Measurements from ENCODE around the gene THAP5.

THAP5 gene

DNA sequence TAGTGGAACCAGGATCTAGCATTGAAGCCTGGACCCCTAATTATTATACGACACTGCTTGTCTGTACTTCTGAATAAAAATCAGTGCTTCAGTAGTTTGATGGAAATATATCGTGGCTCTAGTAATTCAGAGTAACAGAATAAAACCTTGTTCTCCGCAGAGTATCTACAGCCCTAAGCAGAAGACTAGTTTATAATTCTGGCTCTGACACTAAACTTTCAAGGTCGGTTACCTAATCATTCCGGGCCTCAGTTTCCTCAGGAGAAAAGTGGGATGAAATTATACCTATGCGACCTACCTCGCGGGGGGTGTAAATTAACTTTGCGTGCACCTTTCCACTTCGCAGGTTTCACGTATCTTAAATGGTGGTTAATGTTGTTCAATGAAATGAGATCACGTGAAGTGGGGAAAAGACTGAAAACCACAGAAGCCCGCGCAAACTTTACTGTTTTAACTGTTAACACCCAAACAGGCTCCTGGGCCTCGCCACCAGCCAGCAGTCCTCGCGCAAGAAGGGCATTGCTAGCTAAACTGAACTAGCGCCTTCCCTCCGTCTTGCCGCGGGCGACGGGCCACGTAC lies 615 bp downstream of the THAP5 start:
- Histone ChIP-seq H3F3A (ENCODE audit: insufficient read depth, low read length) (peaks cover 19% of the 10 kb centered on the region), H2AFZ (ENCODE audit: low read length) (peak overlapping the region; percentile 63), H3K79me2 (ENCODE audit: low read length) (peaks cover 84% of the 10 kb centered on the region), H4K20me1 (ENCODE audit: insufficient read depth, low read length) (peaks cover 20% of the 10 kb centered on the region; the same call in 1 of the 2 replicates), H3K27me3 (replicated peaks; ENCODE audit: insufficient read depth, low read length) (no peaks in the 10 kb centered on the region), H3K36me3 (replicated peaks; ENCODE audit: insufficient read depth, low read length) (peaks cover 36% of the 10 kb centered on the region; the same call in 1 of the 2 replicates), H3K9me2 (replicated peaks; ENCODE audit: insufficient read depth, low read length) (no peaks in the 10 kb centered on the region), H3K4me1 (ENCODE audit: low read length) (peaks cover 29% of the 10 kb centered on the region), H3K9me3 (replicated peaks; ENCODE audit: insufficient read depth, low read length) (no peaks in the 10 kb centered on the region), H3K4me3 (ENCODE audit: low read length) (peak overlapping the region; percentile 97), H3K27ac (ENCODE audit: low read length) (peak overlapping the region; percentile 95), H3K9ac (ENCODE audit: low read length) (peak overlapping the region; percentile 98), H3K4me2 (ENCODE audit: low read depth, low read length) (peak overlapping the region; percentile 80)
- no peak for DNase-seq
- TF ChIP-seq, protein P1, sequence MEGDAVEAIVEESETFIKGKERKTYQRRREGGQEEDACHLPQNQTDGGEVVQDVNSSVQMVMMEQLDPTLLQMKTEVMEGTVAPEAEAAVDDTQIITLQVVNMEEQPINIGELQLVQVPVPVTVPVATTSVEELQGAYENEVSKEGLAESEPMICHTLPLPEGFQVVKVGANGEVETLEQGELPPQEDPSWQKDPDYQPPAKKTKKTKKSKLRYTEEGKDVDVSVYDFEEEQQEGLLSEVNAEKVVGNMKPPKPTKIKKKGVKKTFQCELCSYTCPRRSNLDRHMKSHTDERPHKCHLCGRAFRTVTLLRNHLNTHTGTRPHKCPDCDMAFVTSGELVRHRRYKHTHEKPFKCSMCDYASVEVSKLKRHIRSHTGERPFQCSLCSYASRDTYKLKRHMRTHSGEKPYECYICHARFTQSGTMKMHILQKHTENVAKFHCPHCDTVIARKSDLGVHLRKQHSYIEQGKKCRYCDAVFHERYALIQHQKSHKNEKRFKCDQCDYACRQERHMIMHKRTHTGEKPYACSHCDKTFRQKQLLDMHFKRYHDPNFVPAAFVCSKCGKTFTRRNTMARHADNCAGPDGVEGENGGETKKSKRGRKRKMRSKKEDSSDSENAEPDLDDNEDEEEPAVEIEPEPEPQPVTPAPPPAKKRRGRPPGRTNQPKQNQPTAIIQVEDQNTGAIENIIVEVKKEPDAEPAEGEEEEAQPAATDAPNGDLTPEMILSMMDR (IDR thresholded peaks at IDR 0.05; ENCODE audit: low read length) = no peak
- TF ChIP-seq EZH2phosphoT487 (IDR thresholded peaks at IDR 0.05; ENCODE audit: low read length) = no peak
- no peak for TF ChIP-seq EZH2 (optimal IDR thresholded peaks at IDR 0.05; ENCODE audit: low read depth, low read length)

DNA sequence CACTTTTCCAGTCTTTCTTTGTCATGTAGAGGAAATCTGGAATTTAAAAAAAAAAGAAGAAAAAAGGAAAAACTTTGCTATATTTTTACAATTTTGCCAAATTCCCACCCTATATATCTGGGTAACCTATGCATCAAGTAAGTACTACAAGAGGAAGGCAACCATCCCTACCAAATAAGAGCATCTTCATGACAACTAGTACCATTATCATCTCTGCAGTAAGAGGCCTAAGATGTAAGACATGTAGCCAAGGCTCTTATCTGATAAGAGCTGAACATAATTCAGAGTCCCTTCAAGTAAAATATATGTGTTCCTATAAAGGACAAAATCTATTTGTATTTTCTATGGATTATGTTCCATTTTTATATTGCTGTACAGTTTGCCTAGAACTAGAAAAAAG lies 3.5 kb downstream of the THAP5 start:
- Histone ChIP-seq H3K4me2 (ENCODE audit: low read depth, low read length) (no peak overlapping the region), H3K79me2 (ENCODE audit: low read length) (peaks cover 54% of the 10 kb centered on the region), H4K20me1 (ENCODE audit: insufficient read depth, low read length) (no peaks in the 10 kb centered on the region), H3K27ac (ENCODE audit: low read length) (no peak overlapping the region), H2AFZ (ENCODE audit: low read length) (no peak overlapping the region), H3K9me2 (replicated peaks; ENCODE audit: insufficient read depth, low read length) (no peaks in the 10 kb centered on the region), H3K4me1 (ENCODE audit: low read length) (peaks cover 24% of the 10 kb centered on the region; the same call in 1 of the 2 replicates), H3K27me3 (replicated peaks; ENCODE audit: insufficient read depth, low read length) (no peaks in the 10 kb centered on the region), H3F3A (ENCODE audit: insufficient read depth, low read length) (peaks cover 18% of the 10 kb centered on the region), H3K9me3 (replicated peaks; ENCODE audit: insufficient read depth, low read length) (no peaks in the 10 kb centered on the region), H3K9ac (ENCODE audit: low read length) (no peak overlapping the region), H3K4me3 (ENCODE audit: low read length) (no peak overlapping the region), H3K36me3 (replicated peaks; ENCODE audit: insufficient read depth, low read length) (peaks cover 19% of the 10 kb centered on the region; the same call in 1 of the 2 replicates)
- no peak for DNase-seq
- TF ChIP-seq, protein P1 (IDR thresholded peaks at IDR 0.05; ENCODE audit: low read length) = no peak
- TF ChIP-seq EZH2phosphoT487 (IDR thresholded peaks at IDR 0.05; ENCODE audit: low read length) (no peak), EZH2 (optimal IDR thresholded peaks at IDR 0.05; ENCODE audit: low read depth, low read length) (no peak)

DNA sequence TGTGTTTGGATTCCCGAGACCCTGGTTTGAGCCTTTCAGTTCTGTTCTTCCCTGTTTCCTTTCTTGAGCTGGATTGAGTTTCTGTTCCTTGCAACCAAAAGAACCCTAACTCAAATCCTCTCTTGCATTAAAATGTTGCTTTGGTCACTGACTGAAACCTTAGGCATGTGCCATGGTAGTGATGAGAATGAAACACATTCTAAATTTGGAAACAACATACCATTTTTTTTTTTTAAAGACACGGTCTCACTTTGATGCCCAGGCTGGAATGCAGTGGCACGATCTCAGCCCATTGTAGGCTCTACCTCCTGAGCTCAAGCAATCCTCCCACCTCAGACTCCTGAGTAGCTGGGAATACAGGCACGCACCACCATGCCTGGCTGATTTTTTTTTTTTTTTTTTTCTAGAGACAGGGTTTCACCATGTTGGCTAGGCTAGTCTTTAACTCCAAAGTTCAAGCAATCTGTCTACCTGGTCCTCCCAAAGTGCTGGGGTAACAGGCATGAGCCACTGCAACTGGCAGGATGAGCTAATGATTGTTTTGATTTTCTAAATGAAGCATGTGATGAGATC lies 8.4 kb downstream of the THAP5 start:
- Histone ChIP-seq H3K36me3 (replicated peaks; ENCODE audit: insufficient read depth, low read length) (peaks cover 8% of the 10 kb centered on the region; the same call in 1 of the 2 replicates), H3K4me3 (ENCODE audit: low read length) (no peak overlapping the region), H2AFZ (ENCODE audit: low read length) (no peak overlapping the region), H3K4me1 (ENCODE audit: low read length) (peaks cover 13% of the 10 kb centered on the region; the same call in 1 of the 2 replicates), H3K9me2 (replicated peaks; ENCODE audit: insufficient read depth, low read length) (no peaks in the 10 kb centered on the region), H3K79me2 (ENCODE audit: low read length) (peaks cover 12% of the 10 kb centered on the region), H3K27ac (ENCODE audit: low read length) (no peak overlapping the region; the same call in 1 of the 2 replicates), H3K4me2 (ENCODE audit: low read depth, low read length) (no peak overlapping the region), H3F3A (ENCODE audit: insufficient read depth, low read length) (no peaks in the 10 kb centered on the region), H4K20me1 (ENCODE audit: insufficient read depth, low read length) (no peaks in the 10 kb centered on the region), H3K27me3 (replicated peaks; ENCODE audit: insufficient read depth, low read length) (no peaks in the 10 kb centered on the region), H3K9me3 (replicated peaks; ENCODE audit: insufficient read depth, low read length) (no peaks in the 10 kb centered on the region), H3K9ac (ENCODE audit: low read length) (no peak overlapping the region)
- TF ChIP-seq EZH2 (optimal IDR thresholded peaks at IDR 0.05; ENCODE audit: low read depth, low read length) (no peak), EZH2phosphoT487 (IDR thresholded peaks at IDR 0.05; ENCODE audit: low read length) (no peak)
- TF ChIP-seq, protein P1 (IDR thresholded peaks at IDR 0.05; ENCODE audit: low read length) = no peak
- DNase-seq = peak; percentile 21

All from MM.1S (cell line).